H1 (cell line): ENCODE results near the gene MAMSTR. TPM values are rescaled to one million over a fixed set of nuclear protein-coding genes. Genes with fewer than 3 reads are reported as not detected.

Experiments used
- CEBPB ChIP-seq: IDR thresholded peaks from 2 replicates; pipeline ENCODE4 v1.6.1; 2012; ENCODE audit warnings: low read depth, low read length
- CTBP2 ChIP-seq: IDR thresholded peaks from 2 replicates; pipeline ENCODE4 v1.7.0; 2011; ENCODE audit warnings: borderline replicate concordance, mild to moderate bottlenecking, moderate library complexity, mixed read lengths, low read length; ENCODE audit not compliant: insufficient read depth, insufficient read length
- SIN3A ChIP-seq, 2 experiments: IDR thresholded peaks in 1 of 2; conservative IDR thresholded peaks in 1 of 2; 2 replicates each; pipeline ENCODE4 v1.6.1; 2011 to 2012; ENCODE audit warnings: low read length in 2 of 2, improper control_type of control experiment in 1 of 2, low read depth in 1 of 2, mild to moderate bottlenecking in 1 of 2
- SIRT6 ChIP-seq: IDR thresholded peaks from one replicate; pipeline ENCODE4 v1.7.1; 2012; ENCODE audit warnings: low read length, inconsistent platforms
- ZNF274 ChIP-seq: IDR thresholded peaks from 2 replicates; pipeline ENCODE4 v1.7.0; 2012; ENCODE audit warnings: low read length, borderline replicate concordance; ENCODE audit errors: extremely low read depth
- polyA plus RNA-seq, 7 experiments: library from polyadenylated mRNA; depleted of rRNA in 3 of 7; stranded (reverse) in 5 of 7; unstranded in 2 of 7; fragments of >200 nt in 5 of 7; fragments of 200-250 nt in 2 of 7; gene quantifications; 1 replicate in 5 of 7; 2 replicates in 1 of 7; 4 replicates in 1 of 7; pipeline versions ENCODE4 v1.2.1 to v1.2.3, GENCODE V29; 2011 to 2013; ENCODE audit warnings: missing spikeins in 2 of 7, mixed read lengths in 2 of 7
- total RNA-seq: library from RNA; stranded (reverse); fragmentation: NEBNext Ultra II Directional; extraction: Animal tissue kit (Norgen Biotek cat#: 25700); gene quantifications from 2 replicates; pipeline ENCODE4 v1.2.1, GENCODE V29; 2021
- TF ChIP-seq, protein P1 (sequence below): fragments of 300-600 bp; sonication (generic); IDR thresholded peaks from 2 replicates; pipeline ENCODE4 v1.7.1; 2012; ENCODE audit warnings: low read length, moderate library complexity, mild to moderate bottlenecking, inconsistent platforms; ENCODE audit not compliant: insufficient replicate concordance

Gene MAMSTR
- total and polyA plus RNA-seq, 2 of the 8 experiments (the other 6 are each of a cell fraction or from before 2014, with no cell fraction given): 2.0 to 2.3 TPM

DNA sequence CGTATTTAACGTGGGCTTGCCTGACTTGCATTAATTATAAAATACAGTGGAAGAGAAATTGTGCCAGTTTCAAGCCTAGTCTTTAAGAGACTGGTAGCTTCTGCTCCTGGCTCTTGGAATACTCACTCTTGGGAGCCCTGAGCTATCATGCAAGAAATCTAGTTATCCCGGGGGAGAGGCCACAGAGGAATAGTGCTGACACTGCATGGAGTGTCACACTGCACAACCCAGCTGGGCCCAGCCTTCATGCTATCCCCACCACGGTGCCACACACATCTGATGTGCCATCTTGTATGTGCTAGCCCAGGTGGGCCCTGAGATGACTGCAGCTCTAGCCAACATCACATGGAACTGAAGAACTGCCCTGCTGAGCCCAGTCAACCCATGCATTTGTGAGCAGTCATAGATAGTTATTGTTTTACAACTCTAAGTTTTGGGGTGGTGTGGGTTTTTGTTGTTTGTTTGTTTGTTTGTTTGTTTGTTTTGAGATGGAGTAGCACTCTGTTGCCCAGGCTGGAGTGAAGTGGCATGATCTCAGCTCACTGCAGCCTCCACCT lies 8.3 kb downstream of the MAMSTR start (continued):
- TF ChIP-seq, protein P1, sequence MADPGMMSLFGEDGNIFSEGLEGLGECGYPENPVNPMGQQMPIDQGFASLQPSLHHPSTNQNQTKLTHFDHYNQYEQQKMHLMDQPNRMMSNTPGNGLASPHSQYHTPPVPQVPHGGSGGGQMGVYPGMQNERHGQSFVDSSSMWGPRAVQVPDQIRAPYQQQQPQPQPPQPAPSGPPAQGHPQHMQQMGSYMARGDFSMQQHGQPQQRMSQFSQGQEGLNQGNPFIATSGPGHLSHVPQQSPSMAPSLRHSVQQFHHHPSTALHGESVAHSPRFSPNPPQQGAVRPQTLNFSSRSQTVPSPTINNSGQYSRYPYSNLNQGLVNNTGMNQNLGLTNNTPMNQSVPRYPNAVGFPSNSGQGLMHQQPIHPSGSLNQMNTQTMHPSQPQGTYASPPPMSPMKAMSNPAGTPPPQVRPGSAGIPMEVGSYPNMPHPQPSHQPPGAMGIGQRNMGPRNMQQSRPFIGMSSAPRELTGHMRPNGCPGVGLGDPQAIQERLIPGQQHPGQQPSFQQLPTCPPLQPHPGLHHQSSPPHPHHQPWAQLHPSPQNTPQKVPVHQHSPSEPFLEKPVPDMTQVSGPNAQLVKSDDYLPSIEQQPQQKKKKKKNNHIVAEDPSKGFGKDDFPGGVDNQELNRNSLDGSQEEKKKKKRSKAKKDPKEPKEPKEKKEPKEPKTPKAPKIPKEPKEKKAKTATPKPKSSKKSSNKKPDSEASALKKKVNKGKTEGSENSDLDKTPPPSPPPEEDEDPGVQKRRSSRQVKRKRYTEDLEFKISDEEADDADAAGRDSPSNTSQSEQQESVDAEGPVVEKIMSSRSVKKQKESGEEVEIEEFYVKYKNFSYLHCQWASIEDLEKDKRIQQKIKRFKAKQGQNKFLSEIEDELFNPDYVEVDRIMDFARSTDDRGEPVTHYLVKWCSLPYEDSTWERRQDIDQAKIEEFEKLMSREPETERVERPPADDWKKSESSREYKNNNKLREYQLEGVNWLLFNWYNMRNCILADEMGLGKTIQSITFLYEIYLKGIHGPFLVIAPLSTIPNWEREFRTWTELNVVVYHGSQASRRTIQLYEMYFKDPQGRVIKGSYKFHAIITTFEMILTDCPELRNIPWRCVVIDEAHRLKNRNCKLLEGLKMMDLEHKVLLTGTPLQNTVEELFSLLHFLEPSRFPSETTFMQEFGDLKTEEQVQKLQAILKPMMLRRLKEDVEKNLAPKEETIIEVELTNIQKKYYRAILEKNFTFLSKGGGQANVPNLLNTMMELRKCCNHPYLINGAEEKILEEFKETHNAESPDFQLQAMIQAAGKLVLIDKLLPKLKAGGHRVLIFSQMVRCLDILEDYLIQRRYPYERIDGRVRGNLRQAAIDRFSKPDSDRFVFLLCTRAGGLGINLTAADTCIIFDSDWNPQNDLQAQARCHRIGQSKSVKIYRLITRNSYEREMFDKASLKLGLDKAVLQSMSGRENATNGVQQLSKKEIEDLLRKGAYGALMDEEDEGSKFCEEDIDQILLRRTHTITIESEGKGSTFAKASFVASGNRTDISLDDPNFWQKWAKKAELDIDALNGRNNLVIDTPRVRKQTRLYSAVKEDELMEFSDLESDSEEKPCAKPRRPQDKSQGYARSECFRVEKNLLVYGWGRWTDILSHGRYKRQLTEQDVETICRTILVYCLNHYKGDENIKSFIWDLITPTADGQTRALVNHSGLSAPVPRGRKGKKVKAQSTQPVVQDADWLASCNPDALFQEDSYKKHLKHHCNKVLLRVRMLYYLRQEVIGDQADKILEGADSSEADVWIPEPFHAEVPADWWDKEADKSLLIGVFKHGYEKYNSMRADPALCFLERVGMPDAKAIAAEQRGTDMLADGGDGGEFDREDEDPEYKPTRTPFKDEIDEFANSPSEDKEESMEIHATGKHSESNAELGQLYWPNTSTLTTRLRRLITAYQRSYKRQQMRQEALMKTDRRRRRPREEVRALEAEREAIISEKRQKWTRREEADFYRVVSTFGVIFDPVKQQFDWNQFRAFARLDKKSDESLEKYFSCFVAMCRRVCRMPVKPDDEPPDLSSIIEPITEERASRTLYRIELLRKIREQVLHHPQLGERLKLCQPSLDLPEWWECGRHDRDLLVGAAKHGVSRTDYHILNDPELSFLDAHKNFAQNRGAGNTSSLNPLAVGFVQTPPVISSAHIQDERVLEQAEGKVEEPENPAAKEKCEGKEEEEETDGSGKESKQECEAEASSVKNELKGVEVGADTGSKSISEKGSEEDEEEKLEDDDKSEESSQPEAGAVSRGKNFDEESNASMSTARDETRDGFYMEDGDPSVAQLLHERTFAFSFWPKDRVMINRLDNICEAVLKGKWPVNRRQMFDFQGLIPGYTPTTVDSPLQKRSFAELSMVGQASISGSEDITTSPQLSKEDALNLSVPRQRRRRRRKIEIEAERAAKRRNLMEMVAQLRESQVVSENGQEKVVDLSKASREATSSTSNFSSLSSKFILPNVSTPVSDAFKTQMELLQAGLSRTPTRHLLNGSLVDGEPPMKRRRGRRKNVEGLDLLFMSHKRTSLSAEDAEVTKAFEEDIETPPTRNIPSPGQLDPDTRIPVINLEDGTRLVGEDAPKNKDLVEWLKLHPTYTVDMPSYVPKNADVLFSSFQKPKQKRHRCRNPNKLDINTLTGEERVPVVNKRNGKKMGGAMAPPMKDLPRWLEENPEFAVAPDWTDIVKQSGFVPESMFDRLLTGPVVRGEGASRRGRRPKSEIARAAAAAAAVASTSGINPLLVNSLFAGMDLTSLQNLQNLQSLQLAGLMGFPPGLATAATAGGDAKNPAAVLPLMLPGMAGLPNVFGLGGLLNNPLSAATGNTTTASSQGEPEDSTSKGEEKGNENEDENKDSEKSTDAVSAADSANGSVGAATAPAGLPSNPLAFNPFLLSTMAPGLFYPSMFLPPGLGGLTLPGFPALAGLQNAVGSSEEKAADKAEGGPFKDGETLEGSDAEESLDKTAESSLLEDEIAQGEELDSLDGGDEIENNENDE: no peak
- TF ChIP-seq CEBPB (no peak), SIN3A (conservative IDR thresholded peaks at IDR 0.05 in 1 of 2, IDR thresholded peaks at IDR 0.05 in 1 of 2; ENCODE audit: low read depth in 1 of 2, low read length in 2 of 2) (no peak), SIRT6 (no peak), CTBP2 (no peak), ZNF274 (no peak)
